HL-60/S4 (cell line): ENCODE measurements around the gene HOXA10.

Experiments used
- in situ Hi-C: fragments of 300-500 bp; cut with MboI; formaldehyde crosslinking; loops from 2 replicates; pipeline ENCODE4 v1.14.3; 2022; ENCODE audit warnings: low sequenced_read_pairs

Gene HOXA10

GRCh38 chr7:27122077-27122910 is 51.8 kb downstream of the HOXA10 start:
- in situ Hi-C loops = no loop called here

- in situ Hi-C loops = no loop called here
Observed at GRCh38 chr7:27121684-27122076, 52.4 kb downstream of the HOXA10 start.
